Stimulated activated CD8-positive, alpha-beta memory T cell treated with anti-CD3 and anti-CD28 coated beads, Interleukin-2, amount 100 ng/mL, for 1 hour (primary cell): ENCODE results near the gene HECA.
A peak's percentile ranks its signal among the peaks of the same experiment; 100 is the strongest.
"Not testable (repeated sequence)": the region's sequence is repeated elsewhere in the genome, so short reads cannot be mapped to it uniquely, and the experiment has no call there.

ENCODE experiments used
- DNase-seq, 2 donors: peaks; one replicate each; pipeline ENCODE4 v3.0.0-alpha.2; 2020; ENCODE audit warnings: low read depth in 2 of 2

HECA gene, protein sequence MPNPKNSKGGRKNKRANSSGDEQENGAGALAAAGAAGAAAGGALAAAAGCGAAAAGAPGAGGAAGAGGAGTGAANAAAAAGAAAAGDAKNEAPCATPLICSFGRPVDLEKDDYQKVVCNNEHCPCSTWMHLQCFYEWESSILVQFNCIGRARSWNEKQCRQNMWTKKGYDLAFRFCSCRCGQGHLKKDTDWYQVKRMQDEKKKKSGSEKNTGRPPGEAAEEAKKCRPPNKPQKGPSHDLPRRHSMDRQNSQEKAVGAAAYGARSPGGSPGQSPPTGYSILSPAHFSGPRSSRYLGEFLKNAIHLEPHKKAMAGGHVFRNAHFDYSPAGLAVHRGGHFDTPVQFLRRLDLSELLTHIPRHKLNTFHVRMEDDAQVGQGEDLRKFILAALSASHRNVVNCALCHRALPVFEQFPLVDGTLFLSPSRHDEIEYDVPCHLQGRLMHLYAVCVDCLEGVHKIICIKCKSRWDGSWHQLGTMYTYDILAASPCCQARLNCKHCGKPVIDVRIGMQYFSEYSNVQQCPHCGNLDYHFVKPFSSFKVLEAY

DNA sequence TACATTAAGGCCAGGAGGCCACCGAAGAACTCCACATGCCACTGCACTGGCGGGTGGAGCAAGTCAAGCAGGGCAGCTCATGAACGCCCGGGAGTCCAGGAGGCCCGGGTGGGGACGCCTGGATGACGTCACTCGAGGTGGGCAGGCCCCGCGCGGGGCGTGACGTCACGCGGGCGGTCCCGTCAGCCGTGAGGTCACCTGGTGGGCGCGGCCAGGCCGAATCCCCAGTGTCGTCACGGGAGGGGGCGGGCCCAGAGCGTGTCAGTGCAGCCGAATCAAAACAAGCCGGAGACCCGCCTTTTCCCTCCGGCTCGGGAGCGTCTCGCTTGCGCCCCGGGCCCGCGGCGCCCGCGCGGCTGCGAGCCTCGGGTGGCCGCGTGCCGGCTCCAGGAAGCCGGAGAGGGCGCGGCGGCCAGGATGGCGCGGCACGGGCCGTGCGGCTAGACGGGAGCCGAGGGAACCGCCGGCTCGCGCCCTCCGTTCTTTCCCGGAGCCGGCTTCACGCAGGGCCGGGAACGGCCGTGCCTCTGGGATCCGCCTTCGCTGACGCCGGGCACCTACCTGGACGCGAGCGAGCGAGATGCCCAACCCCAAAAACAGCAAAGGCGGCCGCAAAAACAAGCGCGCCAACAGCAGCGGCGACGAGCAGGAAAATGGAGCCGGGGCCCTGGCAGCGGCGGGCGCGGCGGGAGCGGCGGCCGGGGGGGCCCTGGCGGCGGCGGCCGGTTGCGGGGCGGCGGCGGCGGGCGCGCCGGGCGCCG, at the start of gene HECA:
TSS of gene HECA (plus strand) at position 264 of the 761 bp plus-strand sequence. CDS start at position 581, 317 bp downstream.
- DNase-seq: peak; percentile 99

DNA sequence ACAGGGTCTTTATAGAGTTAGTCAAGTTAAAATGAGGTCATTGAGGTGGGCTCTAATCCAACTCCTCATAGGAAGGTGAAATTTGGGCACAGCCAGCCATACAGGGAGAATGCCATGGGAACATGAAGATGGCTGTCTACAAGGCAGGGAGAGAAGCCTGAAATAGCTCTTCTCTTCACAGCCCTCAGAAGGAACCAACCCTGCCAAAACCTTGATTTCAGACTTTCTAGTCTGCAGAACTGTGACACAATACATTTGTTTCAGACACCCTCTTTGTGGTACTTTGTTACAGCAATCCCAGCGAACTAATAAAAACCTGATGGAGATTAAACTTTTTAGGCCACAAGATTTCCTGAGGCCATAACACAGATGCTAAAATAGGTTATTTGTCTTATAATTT, 43.1 kb upstream of the HECA start:
- DNase-seq: no peak

DNA sequence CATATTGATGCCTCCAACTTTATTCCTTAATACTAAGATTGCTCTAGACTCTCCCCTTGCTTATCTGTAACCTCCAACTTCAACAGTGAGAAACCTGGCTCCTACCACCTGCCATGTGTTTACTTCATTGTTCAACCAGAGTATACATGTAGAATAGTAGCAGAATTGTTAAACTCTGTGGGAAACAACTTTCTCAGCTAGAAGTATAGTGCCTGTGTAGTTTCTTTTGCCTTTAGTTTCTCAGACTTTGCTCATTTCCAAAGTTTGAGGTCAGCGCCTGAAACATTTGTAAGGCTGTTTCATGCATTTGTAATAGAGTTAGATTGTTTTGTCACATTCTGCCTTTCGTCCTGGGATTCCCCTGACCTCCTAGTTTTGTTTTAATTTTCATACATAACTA, 34.9 kb upstream of the HECA start:
- no peak for DNase-seq

DNA sequence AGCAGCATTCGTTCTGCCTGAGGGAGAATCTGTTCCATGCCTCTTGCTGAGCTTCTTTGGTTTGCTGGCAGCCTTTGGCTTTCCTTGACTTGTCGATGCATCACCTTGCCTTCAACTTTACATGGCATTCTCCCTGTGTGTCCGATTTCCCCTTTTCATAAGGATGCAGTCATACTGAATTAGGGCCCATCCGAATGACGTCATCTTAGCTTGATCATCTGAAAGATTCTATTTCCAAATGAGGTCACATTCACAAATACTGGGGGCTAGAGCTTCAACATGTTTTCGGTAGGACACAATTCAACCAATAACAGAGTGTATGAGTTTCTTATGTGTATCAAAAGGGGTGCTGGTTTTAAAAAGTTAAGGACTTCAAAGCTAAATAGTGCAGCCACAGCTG, 27.8 kb upstream of the HECA start:
- DNase-seq: no peak

DNA sequence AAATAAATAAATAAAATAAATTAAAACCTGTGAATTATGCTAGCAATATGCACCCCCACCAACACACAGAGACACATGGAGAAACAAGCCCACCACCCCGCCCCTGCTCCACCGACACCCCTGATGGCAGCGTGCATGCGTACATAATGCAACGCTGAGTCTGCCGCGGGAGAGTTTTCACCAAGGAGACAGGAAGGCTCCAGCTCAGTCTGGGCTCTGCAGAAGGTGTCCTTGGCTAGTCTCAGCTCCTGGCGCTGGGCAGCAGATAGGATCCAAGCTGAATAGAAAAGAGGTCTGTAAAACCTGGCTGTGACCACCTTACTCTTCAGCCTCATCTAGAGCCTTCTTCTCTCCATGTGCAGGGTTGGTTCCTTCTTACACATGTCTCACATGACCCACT, 26.5 kb upstream of the HECA start:
- DNase-seq: no peak

DNA sequence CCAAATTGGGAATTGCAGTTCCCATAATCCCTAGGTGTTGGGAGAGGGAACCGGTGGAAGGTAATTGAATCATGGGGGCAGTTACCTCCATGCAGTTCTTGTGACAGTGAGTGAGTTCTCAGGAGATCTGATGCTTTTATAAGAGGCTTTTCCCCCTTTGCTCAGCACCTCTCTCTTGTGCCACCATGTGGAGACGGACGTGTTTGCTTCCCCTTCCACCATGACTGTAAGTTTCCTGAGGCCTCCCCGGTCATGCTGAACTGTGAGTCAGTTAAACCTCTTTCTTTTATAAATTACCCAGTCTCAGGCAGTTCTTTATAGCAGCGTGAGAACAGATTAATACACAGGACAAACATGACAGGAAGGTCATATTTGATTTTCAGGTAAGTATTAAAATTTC, 25.3 kb upstream of the HECA start:
- DNase-seq: no peak

DNA sequence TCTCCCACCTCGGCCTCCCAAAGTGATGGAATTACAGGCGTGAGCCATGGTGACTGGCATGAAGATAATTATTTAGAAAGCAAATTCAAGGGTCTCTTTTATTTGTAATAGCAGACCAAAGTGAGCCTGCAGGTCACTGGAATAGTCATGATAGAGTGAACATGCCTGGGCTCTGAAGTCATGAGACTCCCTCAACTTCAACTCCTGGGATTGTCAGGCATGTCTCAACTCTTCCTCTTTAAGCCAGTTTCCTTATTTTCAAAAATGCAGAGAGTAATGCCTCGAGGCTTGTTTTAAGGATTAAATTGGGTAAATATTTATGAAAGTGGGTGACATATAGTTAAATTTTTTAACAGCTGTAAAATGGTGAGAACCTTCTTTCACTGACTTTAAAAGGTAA, 22.7 kb upstream of the HECA start:
- no peak for DNase-seq

DNA sequence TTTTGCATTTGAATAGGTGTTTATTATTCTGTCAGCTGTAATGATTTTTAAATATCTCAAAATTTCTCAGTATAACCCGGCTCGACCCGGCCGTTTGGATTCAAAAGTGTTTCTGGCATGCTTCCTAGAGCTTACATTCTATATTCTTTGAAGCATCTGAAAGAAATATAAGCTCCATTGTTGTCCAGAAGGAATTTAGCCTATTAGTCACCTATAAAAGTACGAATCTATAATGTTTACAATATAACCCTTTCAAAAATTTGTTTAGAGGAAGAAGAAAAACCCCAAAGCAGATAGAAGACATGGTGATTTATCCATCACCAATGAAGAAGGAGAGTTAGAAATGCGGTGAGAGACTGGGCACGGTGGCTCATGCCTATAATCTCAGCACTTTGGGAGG, 22.3 kb upstream of the HECA start:
- DNase-seq: no peak

DNA sequence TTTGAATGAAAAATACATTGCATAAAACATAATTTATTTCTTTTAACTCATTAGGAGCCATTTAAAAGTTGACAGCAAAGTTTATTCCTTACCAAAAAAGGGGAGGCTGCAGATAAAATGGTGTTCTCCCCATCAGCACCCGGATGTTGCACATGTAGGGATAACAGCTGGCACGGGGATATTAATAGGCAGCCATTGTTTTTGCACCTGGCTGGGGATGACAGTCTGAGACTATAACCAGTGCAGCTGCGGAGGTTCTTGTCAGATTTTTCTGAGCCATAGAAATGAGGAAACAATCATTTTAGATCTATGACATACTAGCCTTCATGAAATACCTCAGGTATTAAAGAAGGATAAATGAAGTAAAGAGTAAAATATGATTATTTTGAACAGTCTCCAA, 20.1 kb upstream of the HECA start:
- DNase-seq: no peak

DNA sequence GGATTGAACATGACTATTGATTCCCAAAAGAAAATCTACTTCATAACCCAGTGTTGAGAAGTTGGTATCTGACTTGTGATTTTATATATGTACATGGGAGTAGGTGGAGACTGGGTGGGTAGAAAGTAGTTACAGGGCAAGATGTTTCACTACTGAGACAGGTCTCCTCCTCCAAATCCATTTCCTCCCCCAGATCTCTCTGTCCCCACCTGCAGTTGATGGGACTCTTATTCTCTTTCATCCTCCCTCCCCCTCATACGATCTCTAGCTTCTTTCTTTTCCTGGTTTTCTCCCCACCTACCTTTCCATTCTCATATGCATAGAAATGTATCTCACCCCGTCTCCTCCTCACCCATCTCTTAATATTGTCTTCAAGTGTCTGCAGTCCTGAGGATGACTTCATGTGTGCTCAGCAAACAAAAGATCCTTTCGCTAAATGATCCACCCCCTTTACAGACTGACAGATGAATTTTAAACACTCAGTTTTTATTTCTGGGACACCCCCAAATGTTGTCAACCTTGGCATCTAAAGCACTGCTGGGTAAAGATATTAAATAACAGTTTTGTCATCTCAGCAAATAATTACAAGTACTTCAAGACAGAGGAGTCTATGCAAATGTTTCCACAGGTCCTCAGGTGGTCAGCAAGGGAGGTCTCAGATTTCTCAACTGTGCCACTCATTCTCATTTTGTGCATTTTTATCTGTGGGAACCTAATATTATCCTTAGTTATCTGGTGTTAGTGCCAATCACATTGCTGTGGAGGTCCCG, 18.7 kb upstream of the HECA start:
- DNase-seq: no peak

DNA sequence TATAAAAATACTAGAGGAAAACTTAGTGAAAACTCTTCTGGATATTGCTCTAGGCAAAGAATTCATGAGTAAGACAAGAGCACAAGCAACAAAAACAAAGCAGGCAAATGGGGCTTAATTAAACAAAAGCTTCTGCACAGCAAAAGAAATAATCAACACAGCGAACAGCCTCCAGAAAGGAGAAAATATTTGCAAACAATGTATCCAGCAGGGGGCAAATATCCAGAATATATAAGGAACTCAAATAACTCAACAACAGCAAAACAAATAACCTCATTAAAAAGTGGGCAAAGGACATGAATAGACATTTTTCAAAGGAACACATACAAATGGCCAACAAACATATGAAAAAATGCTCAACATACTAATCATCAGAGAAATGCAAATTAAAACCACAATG, 17.1 kb upstream of the HECA start:
- DNase-seq: no peak

DNA sequence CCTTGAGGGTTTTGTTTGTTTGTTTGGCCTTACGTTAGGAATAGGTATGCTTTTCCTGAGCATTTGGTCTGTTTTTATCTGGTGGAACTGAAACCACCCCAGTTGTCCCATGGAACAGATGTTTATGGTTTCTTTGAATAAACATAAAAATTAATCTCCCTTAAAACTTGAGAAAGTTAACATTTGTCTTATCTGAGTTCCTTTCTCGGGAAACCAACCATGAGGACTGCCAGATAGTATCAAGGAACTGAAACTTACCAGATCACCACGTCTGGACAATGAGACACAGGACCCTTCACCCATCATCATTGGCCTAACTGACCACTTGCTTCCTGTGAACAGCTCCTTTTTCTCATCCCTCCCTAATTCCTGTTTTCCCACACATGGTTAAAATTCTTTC, 15.3 kb upstream of the HECA start:
- DNase-seq: no peak

DNA sequence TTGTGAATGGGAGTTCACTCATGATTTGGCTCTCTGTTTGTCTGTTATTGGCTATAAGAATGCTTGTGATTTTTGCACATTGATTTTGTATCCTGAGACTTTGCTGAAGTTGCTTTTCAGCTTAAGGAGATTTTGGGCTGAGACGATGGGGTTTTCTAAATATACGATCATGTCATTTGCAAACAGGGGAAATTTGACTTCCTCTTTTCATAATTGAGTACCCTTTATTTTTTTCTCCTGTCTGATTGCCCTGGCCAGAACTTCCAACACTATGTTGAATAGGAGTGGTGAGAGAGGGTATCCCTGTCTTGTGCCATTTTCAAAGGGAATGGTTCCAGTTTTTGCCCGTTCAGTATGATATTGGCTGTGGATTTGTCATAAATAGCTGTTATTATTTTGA, 12.1 kb upstream of the HECA start:
- DNase-seq: not testable (repeated sequence)

DNA sequence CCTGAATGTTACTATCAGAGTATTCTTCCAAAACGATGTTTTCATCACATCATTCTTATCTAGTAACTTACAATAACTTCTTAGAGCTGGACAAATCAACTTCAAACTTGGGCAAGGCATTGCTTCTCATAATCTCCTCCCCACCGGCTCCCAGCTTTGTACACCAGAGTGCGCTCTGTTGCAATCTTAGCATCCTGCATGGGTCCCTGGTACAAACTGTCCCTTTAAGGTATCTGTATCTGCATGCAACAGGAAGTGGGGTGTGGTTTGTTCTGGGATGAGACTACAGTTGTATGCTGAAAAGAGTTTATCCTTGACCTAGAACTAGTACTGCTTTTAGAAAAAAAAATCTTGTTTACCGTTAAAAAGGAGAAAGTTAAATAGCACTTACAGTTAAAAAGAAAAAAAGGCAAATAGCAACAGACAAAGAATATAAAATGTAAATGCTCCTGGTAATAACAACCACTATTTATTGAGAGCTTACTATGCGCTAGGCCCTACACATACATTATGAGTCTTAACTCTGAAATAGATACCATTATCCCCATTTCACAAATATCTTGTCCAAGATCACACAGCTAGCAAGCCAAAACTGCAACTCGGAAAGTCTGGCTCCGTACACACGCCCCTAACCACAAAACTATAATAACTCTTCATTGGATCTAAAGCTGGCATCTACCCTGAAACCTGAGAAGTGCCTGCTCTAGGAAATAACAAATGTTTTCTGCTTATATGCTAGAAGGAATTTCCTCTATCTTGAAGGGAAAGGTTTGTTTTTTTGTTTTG, 9.8 kb upstream of the HECA start:
- DNase-seq: peak; percentile 53 to 65

DNA sequence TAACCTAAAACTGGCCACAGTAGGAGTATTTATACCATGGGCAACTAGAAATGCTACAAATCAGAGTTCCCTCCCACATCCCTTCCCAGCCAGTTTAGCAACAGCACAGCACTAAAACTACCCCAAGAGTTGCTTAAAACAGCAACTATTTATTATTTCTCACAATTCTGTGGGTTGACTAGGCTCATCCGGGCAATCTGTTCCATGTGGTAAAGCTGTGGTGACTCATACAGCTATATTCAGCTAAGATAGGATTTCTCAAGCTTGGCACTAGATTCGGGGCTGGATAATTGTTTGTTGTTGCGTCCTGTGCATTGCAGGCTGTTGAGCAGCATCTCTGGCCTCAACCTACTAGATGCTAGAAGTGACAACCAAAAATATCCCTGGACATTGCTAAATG, 8.6 kb upstream of the HECA start:
- DNase-seq: no peak

DNA sequence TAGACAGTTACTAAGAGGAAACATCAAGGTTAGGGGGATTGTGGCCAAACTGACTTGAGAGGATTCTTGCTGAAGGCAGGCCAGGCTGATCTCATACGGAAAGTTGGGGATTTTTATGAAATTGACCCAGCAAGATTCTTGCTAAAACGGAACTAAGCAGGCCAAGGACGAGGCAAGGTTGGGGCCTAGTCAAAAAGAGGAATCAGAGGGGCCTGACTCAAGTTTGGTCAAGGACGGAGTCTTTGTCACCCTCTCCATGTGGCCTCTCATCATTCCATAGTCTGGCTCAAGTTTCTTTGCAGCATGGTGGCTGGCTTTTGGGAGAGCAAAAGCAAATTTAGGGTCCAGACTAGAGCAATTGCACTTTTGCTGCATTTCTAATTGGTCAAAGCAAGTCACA, 7.9 kb upstream of the HECA start:
- no peak for DNase-seq

DNA sequence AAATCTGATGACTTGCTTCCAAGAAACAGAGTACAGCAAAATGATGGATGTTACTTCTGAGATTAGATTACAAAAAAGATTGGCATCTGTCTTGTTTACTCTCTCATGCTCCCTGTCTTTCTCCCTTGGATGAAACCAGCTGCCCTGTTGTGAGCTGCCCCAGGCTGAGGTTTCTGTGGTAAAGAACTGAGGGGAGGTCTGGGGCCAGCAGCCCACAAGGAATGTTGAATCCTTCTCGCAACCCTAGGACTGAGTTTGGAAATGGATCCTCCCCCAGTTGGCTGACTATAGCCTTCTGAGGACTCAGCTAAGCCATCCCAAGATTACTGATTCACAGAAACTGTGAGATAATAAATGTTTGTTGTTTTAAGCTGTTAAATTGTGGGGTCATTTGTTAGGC, 5.6 kb upstream of the HECA start:
- DNase-seq: no peak

DNA sequence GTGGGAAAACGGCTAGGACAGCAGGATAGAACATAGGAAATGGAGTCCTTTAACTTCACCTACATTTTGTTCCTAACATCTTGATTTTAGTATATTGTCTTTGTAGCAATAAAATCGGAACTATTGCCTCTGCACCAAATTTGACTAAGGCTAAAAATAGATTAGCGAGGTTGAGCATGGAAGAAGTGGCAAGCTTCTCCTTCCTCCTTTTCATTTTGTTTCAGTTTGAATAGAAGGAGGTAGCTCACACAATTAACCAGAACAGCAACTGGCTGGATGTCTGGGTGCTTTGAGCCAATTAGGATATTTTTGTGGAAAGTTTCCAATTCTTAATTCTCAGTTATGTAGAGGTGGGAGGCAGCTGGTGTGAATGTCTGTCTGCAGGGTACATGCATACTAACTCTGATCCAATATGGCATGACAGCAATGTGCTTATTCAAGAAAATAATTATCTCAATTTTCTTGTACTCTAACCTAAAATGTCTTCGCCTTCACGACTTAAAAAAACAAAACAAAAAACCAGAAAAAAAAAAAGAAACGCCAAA, 3.1 kb upstream of the HECA start:
- no peak for DNase-seq

DNA sequence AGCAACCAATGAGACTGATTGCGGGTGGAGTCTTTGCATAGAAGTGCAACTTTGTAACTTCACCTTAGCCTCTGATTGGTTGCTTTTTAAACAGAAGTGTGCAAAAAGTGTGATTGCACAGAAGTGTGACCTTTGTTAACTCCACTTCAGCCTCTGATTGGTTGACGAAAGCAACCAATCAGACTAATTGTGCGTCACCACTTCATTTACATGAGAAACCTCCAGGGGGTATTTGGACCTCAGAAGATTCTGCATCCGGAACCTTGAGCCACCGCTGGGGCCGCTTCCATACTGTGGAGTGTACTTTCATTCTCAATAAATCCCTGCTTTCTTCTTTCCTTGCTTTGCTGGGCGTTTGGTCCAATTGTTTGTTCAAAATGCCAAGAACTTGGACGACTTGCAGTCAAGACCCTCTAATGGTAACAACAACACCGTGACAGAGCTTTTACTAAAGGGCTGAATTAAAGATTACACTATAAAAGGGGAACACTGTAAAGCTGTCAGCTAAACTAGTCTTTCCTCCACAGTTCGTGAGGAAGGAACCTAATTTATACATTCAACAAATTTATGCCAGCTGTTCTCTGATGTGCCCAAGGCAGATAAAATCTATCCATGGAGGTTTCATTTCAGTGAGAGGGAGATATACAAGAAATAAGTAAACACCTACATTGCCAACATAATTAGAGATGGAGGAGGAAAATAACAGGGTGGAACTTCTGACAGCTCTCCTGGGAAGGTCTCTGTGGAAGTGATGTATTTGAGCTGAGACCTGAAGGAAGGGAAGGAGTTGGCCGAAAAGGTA, 1.4 kb upstream of the HECA start:
- no peak for DNase-seq

DNA sequence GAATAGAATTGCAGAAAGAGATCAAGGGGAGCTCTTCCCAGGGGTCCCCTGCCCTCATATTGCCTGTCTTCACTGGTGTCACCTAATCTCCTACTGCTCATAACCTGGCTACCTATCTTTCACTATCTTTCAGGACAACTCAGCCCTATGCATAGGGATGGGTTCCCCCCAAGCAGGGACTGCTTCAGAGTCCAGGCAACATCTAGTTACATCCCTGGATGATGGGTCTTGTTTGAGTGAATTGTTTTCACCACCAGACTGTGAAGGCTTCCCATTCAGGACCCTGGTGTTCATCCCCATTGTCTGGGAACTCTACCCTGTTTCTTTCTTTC, 850 bp upstream of the HECA start:
- no peak for DNase-seq
